K562 (cell line): ENCODE data around the gene DDX23.

Experiments used
- CTCF ChIP-seq, 3 experiments: IDR thresholded peaks in 2 of 3; conservative IDR thresholded peaks in 1 of 3; 2 replicates each; pipeline ENCODE4 v1.5.1; 2011 to 2012; ENCODE audit warnings: low read length in 3 of 3, mild to moderate bottlenecking in 3 of 3, control low read depth in 2 of 3, improper control_type of control experiment in 1 of 3, inconsistent platforms in 1 of 3, low read depth in 1 of 3, mixed read lengths in 1 of 3, moderate library complexity in 1 of 3; ENCODE audit not compliant: insufficient read depth in 2 of 3
- MXI1 ChIP-seq: IDR thresholded peaks from 2 replicates; pipeline ENCODE4 v1.6.1; 2011; ENCODE audit warnings: low read depth, mild to moderate bottlenecking, improper control_type of control experiment, low read length
- SRSF1 ChIP-seq: fragments of 200-400 bp; formaldehyde crosslinking; IDR thresholded peaks from 2 replicates; pipeline ENCODE4 v1.6.1; 2017; ENCODE audit warnings: mild to moderate bottlenecking, low read depth, low read length, moderate library complexity
- U2AF2 ChIP-seq: fragments of 200-400 bp; formaldehyde crosslinking; optimal IDR thresholded peaks from 2 replicates; pipeline ENCODE3; 2017; ENCODE audit warnings: low read depth, mild to moderate bottlenecking, low read length
- ZNF311 ChIP-seq: fragments of 250-450 bp; sonication (Bioruptor Pico); IDR thresholded peaks from 2 replicates; pipeline ENCODE4 v1.4.0; 2020; ENCODE audit warnings: mild to moderate bottlenecking, moderate library complexity
- ZNF584 ChIP-seq: fragments of 200-800 bp; sonication (Bioruptor generic); IDR thresholded peaks from 2 replicates; pipeline ENCODE4 v1.6.1; 2016; ENCODE audit warnings: low read depth, mild to moderate bottlenecking, missing genetic modification characterization, missing compliant biosample characterization
- TF ChIP-seq, protein P1 (sequence below): fragments of 250-450 bp; sonication (Bioruptor Pico); IDR thresholded peaks from 2 replicates; pipeline ENCODE4 v1.8.0; 2021; ENCODE audit warnings: moderate library complexity, mild to moderate bottlenecking, inconsistent platforms

- TF ChIP-seq, protein P1, sequence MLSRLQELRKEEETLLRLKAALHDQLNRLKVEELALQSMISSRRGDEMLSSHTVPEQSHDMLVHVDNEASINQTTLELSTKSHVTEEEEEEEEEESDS (CRISPR knock-in tag), result no peak
- TF ChIP-seq ZNF584 (CRISPR knock-in tag) (no peak), CTCF (IDR thresholded peaks at IDR 0.05 in 2 of 3, conservative IDR thresholded peaks at IDR 0.05 in 1 of 3; ENCODE audit: insufficient read depth in 2 of 3, low read depth in 1 of 3, low read length in 3 of 3) (no peak), SRSF1 (no peak), U2AF2 (no peak), ZNF311 (CRISPR knock-in tag) (no peak), MXI1 (no peak)
These were observed 24.1 kb upstream of the DDX23 start for GRCh38 chr12:48875944-48876515.
